H9 (cell line): ENCODE results near the gene STK10. TPM values are rescaled to one million over a fixed set of nuclear protein-coding genes. Genes with fewer than 3 reads are reported as not detected.

ENCODE experiments used
- DNase-seq: peaks from one replicate; pipeline ENCODE4 v3.0.0-alpha.2; 2017
- H2AFZ ChIP-seq: one replicate; pipeline ENCODE4 v1.6.1; 2013; ENCODE audit warnings: mild to moderate bottlenecking, low read length, control low read depth, moderate library complexity
- H2AK5ac ChIP-seq: 2 replicates; pipeline ENCODE4 v1.6.1; 2013; ENCODE audit warnings: low read length, control low read depth, mixed read lengths; ENCODE audit not compliant: insufficient read length
- H2BK120ac ChIP-seq: one replicate; pipeline ENCODE4 v1.6.1; 2013; ENCODE audit warnings: low read depth, mild to moderate bottlenecking, low read length, control low read depth, inconsistent platforms; ENCODE audit not compliant: poor library complexity, severe bottlenecking
- H2BK12ac ChIP-seq: 2 replicates; pipeline ENCODE4 v1.6.1; 2013; ENCODE audit warnings: low read length, control low read depth, mixed read lengths, low read depth; ENCODE audit not compliant: insufficient read length
- H2BK15ac ChIP-seq: 2 replicates; pipeline ENCODE4 v1.6.1; 2013; ENCODE audit warnings: low read depth, low read length, control low read depth
- H2BK20ac ChIP-seq: one replicate; pipeline ENCODE4 v1.6.1; 2013; ENCODE audit warnings: low read depth, mild to moderate bottlenecking, low read length, control low read depth, inconsistent platforms; ENCODE audit not compliant: poor library complexity, severe bottlenecking
- H2BK5ac ChIP-seq: 2 replicates; pipeline ENCODE4 v1.6.1; 2013; ENCODE audit warnings: low read length, control low read depth, mixed read lengths; ENCODE audit not compliant: insufficient read length
- H3K14ac ChIP-seq: 2 replicates; pipeline ENCODE4 v1.6.1; 2013; ENCODE audit warnings: low read length, control low read depth; ENCODE audit not compliant: insufficient read depth
- H3K18ac ChIP-seq: 2 replicates; pipeline ENCODE4 v1.6.1; 2013; ENCODE audit warnings: low read depth, mild to moderate bottlenecking, mixed read lengths, low read length, control low read depth; ENCODE audit not compliant: insufficient read length
- H3K23ac ChIP-seq: 2 replicates; pipeline ENCODE4 v1.6.1; 2013; ENCODE audit warnings: low read length, control low read depth, mixed read lengths, low read depth; ENCODE audit not compliant: insufficient read length
- H3K23me2 ChIP-seq: 2 replicates; pipeline ENCODE4 v1.6.1; 2013; ENCODE audit warnings: low read depth, mild to moderate bottlenecking, mixed read lengths, low read length, control low read depth; ENCODE audit not compliant: insufficient read length, poor library complexity, severe bottlenecking
- H3K27ac ChIP-seq: 2 replicates; pipeline ENCODE4 v1.5.1; 2013; ENCODE audit warnings: low read length, control low read depth, mixed read lengths, low read depth; ENCODE audit not compliant: insufficient read length
- H3K27me3 ChIP-seq: 2 replicates; pipeline ENCODE4 v1.6.1; 2013; ENCODE audit warnings: low read length, control low read depth, inconsistent platforms; ENCODE audit not compliant: insufficient read depth
- H3K4ac ChIP-seq: 2 replicates; pipeline ENCODE4 v1.6.1; 2013; ENCODE audit warnings: low read depth, mild to moderate bottlenecking, control low read depth, inconsistent platforms, low read length, moderate library complexity
- H3K4me1 ChIP-seq: 2 replicates; pipeline ENCODE4 v1.6.1; 2013; ENCODE audit warnings: low read length, control low read depth, inconsistent platforms; ENCODE audit not compliant: insufficient read depth
- H3K4me2 ChIP-seq: 2 replicates; pipeline ENCODE4 v1.6.1; 2013; ENCODE audit warnings: low read length, control low read depth, mixed read lengths; ENCODE audit not compliant: insufficient read length, insufficient read depth
- H3K56ac ChIP-seq: 2 replicates; pipeline ENCODE4 v1.6.1; 2013; ENCODE audit warnings: low read depth, mild to moderate bottlenecking, mixed read lengths, low read length, control low read depth; ENCODE audit not compliant: insufficient read length
- H3K79me1 ChIP-seq: 2 replicates; pipeline ENCODE4 v1.6.1; 2013; ENCODE audit warnings: low read depth, mild to moderate bottlenecking, moderate library complexity, low read length, control low read depth, inconsistent platforms; ENCODE audit not compliant: insufficient read depth, poor library complexity, severe bottlenecking
- H3K79me2 ChIP-seq: 2 replicates; pipeline ENCODE4 v1.6.1; 2013; ENCODE audit warnings: low read length, control low read depth, inconsistent platforms; ENCODE audit not compliant: insufficient read depth
- H3K9ac ChIP-seq: 2 replicates; pipeline ENCODE4 v1.6.1; 2013; ENCODE audit warnings: low read length, control low read depth, mixed read lengths; ENCODE audit not compliant: insufficient read length; ENCODE audit errors: extremely low read depth
- H3K9me3 ChIP-seq: one replicate; pipeline ENCODE4 v1.6.1; 2013; ENCODE audit warnings: low read depth, low read length, inconsistent platforms; ENCODE audit not compliant: control insufficient read depth
- H3T11ph ChIP-seq: one replicate; pipeline ENCODE4 v1.6.1; 2013; ENCODE audit warnings: mild to moderate bottlenecking, low read length, control low read depth, inconsistent platforms
- H4K20me1 ChIP-seq: one replicate; pipeline ENCODE4 v1.6.1; 2013; ENCODE audit not compliant: control insufficient read depth, insufficient read length, insufficient read depth
- H4K5ac ChIP-seq: 2 replicates; pipeline ENCODE4 v1.6.1; 2013; ENCODE audit warnings: low read depth, mild to moderate bottlenecking, mixed read lengths, low read length, control low read depth; ENCODE audit not compliant: insufficient read length
- H4K8ac ChIP-seq: replicated peaks from 2 replicates; pipeline ENCODE4 v1.6.1; 2013; ENCODE audit warnings: low read length, control low read depth, mixed read lengths, low read depth; ENCODE audit not compliant: insufficient read length
- H4K91ac ChIP-seq: 2 replicates; pipeline ENCODE4 v1.6.1; 2013; ENCODE audit warnings: low read depth, mild to moderate bottlenecking, moderate library complexity, mixed read lengths, low read length, control low read depth; ENCODE audit not compliant: insufficient read length
- H3K27ac Mint-ChIP-seq, 3 experiments: 2 replicates in 2 of 3; 3 replicates in 1 of 3; pipeline ENCODE4 v1.8.0; 2020 to 2021; ENCODE audit warnings: mixed read lengths in 3 of 3, mild to moderate bottlenecking in 1 of 3, moderate library complexity in 1 of 3
- H3K27me3 Mint-ChIP-seq: 2 replicates; pipeline ENCODE4 v1.8.0; 2021; ENCODE audit warnings: low read depth, mild to moderate bottlenecking, moderate library complexity, mixed read lengths
- H3K36me3 Mint-ChIP-seq, 3 experiments: 2 replicates in 2 of 3; 3 replicates in 1 of 3; pipeline ENCODE4 v1.8.0; 2020 to 2021; ENCODE audit warnings: low read depth in 3 of 3, mixed read lengths in 3 of 3; ENCODE audit not compliant: insufficient read depth in 1 of 3
- H3K4me1 Mint-ChIP-seq, 2 experiments: 2 replicates each; pipeline ENCODE4 v1.8.0; 2020; ENCODE audit warnings: mixed read lengths in 2 of 2
- H3K4me3 Mint-ChIP-seq, 2 experiments: 2 replicates in 1 of 2; 3 replicates in 1 of 2; pipeline ENCODE4 v1.8.0; 2020 to 2021; ENCODE audit warnings: mild to moderate bottlenecking in 2 of 2, mixed read lengths in 2 of 2, moderate library complexity in 1 of 2
- H3K9me3 Mint-ChIP-seq, 2 experiments: 2 replicates in 1 of 2; 3 replicates in 1 of 2; pipeline ENCODE4 v1.8.0; 2020; ENCODE audit warnings: mild to moderate bottlenecking in 2 of 2, mixed read lengths in 2 of 2, moderate library complexity in 1 of 2
- CTCF ChIP-seq: fragments of 200-600 bp; sonication (generic); conservative IDR thresholded peaks from 3 replicates; pipeline ENCODE4 v1.8.0; 2021; ENCODE audit warnings: antibody characterized with exemption, mild to moderate bottlenecking
- WGBS: extraction: QIAGEN DNeasy Blood & Tissue Kit; methylation state at CpG from one replicate; pipeline ENCODE4 v1.1.7; 2013; ENCODE audit warnings: missing lambda C conversion rate, low lambda C conversion rate, mixed read lengths; ENCODE audit not compliant: insufficient read length; ENCODE audit errors: extremely low coverage; 5-methylcytosine and 5-hydroxymethylcytosine counted together
- total RNA-seq: library from RNA; stranded (reverse); gene quantifications from 2 replicates; pipeline ENCODE4 v1.2.1, GENCODE V29; 2021

The STK10 gene
- total RNA-seq, 1 experiment from 2014 or later, result 14.6 TPM

- Mint-ChIP-seq H3K36me3 (peaks cover 6 to 11% (median 7%) of the 10 kb centered on the region in 3 experiments; a peak in 5 of 7 replicates), H3K9me3 (no peaks in the 10 kb centered on the region), H3K4me1 (peaks cover 33 to 40% of the 10 kb centered on the region in 2 experiments), H3K27ac (peak overlapping the region in 1 of 3 experiments; percentile 95; a peak in 1 of 7 replicates), H3K4me3 (peak overlapping the region in 1 of 2 experiments; percentile 6; a peak in 1 of 5 replicates), H3K27me3 (no peaks in the 10 kb centered on the region)
- Histone ChIP-seq H3K27ac (no peak overlapping the region), H3K14ac (no peak overlapping the region; the same call in 1 of the 2 replicates), H3K23me2 (no peaks in the 10 kb centered on the region), H3K4me1 (peaks cover 8% of the 10 kb centered on the region; the same call in 1 of the 2 replicates), H3K18ac (no peak overlapping the region), H2AFZ (no peak overlapping the region), H2BK15ac (no peak overlapping the region), H3K4me2 (peak overlapping the region; percentile 10), H2BK20ac (no peak overlapping the region), H3K79me2 (no peaks in the 10 kb centered on the region), H2BK5ac (no peak overlapping the region), H3K27me3 (no peaks in the 10 kb centered on the region), H4K5ac (no peak overlapping the region), H4K8ac (no peak overlapping the region), H3T11ph (no peak overlapping the region), H3K9ac (no peak overlapping the region), H2BK12ac (no peak overlapping the region), H3K9me3 (no peaks in the 10 kb centered on the region), H4K20me1 (no peaks in the 10 kb centered on the region), H3K56ac (no peak overlapping the region), H3K79me1 (no peaks in the 10 kb centered on the region), H2AK5ac (no peak overlapping the region), H4K91ac (no peak overlapping the region), H3K23ac (no peak overlapping the region), H3K4ac (no peak overlapping the region), H2BK120ac (no peak overlapping the region)
- DNase-seq, result peak; percentile 50
- WGBS, result no CpG with 5 or more reads among the region's 21 CpGs
- TF ChIP-seq CTCF, result no peak
These were observed 85.0 kb downstream of the STK10 start for GRCh38 chr5:172102913-172103626.
